ENCODE measurements around the gene CCRL2. TPM values are rescaled to one million over a fixed set of nuclear protein-coding genes. Genes with fewer than 3 reads are reported as not detected.

The CCRL2 gene
- total RNA-seq, 1 experiment from 2014 or later: not detected

GRCh38 chr3:46440531-46441294 is 33.7 kb downstream of the CCRL2 start:
- peaks cover 4% of the 10 kb centered on the region; the same call in 1 of the 2 replicates for H3K4me1 ChIP-seq (ENCODE audit: insufficient read depth, low read length)
- H2BK5ac ChIP-seq (ENCODE audit: insufficient read length, low read length): no peak overlapping the region
- Mint-ChIP-seq H3K36me3 (ENCODE audit: insufficient read depth in 1 of 3, low read depth in 3 of 3) (no peaks in the 10 kb centered on the region; a peak in 1 of 7 replicates), H3K9me3 (no peaks in the 10 kb centered on the region), H3K4me3 (no peak overlapping the region), H3K27me3 (ENCODE audit: low read depth) (no peaks in the 10 kb centered on the region), H3K4me1 (peaks cover 9 to 12% of the 10 kb centered on the region in 2 experiments), H3K27ac (no peak overlapping the region)
- H4K91ac ChIP-seq (ENCODE audit: insufficient read length, low read depth, low read length): no peak overlapping the region
- no peak overlapping the region for H3T11ph ChIP-seq (ENCODE audit: low read length)
- no peak overlapping the region for H3K18ac ChIP-seq (ENCODE audit: insufficient read length, low read depth, low read length)
- H3K27me3 ChIP-seq (ENCODE audit: insufficient read depth, low read length): no peaks in the 10 kb centered on the region
- no peaks in the 10 kb centered on the region for H3K23me2 ChIP-seq (ENCODE audit: insufficient read length, low read depth, low read length, poor library complexity, severe bottlenecking)
- no peak overlapping the region for H2AK5ac ChIP-seq (ENCODE audit: insufficient read length, low read length)
- H2BK12ac ChIP-seq (ENCODE audit: insufficient read length, low read depth, low read length): no peak overlapping the region
- H4K8ac ChIP-seq (replicated peaks; ENCODE audit: insufficient read length, low read depth, low read length): no peak overlapping the region
- H2AFZ ChIP-seq (ENCODE audit: low read length): no peak overlapping the region
- no peak overlapping the region for H3K4me2 ChIP-seq (ENCODE audit: insufficient read depth, insufficient read length, low read length)
- H3K56ac ChIP-seq (ENCODE audit: insufficient read length, low read depth, low read length): no peak overlapping the region
- no peak overlapping the region for H4K5ac ChIP-seq (ENCODE audit: insufficient read length, low read depth, low read length)
- no peak overlapping the region for H2BK120ac ChIP-seq (ENCODE audit: low read depth, low read length, poor library complexity, severe bottlenecking)
- no peak for DNase-seq
- H3K14ac ChIP-seq (ENCODE audit: insufficient read depth, low read length): no peak overlapping the region
- H3K27ac ChIP-seq (ENCODE audit: insufficient read length, low read depth, low read length): no peak overlapping the region
- H4K20me1 ChIP-seq (ENCODE audit: control insufficient read depth, insufficient read depth, insufficient read length): no peaks in the 10 kb centered on the region
- TF ChIP-seq CTCF (conservative IDR thresholded peaks at IDR 0.05): no peak
- H2BK15ac ChIP-seq (ENCODE audit: low read depth, low read length): no peak overlapping the region
- no peaks in the 10 kb centered on the region for H3K79me2 ChIP-seq (ENCODE audit: insufficient read depth, low read length)
- no peaks in the 10 kb centered on the region for H3K9me3 ChIP-seq (ENCODE audit: control insufficient read depth, low read depth, low read length)
- H3K9ac ChIP-seq (ENCODE audit: extremely low read depth, insufficient read length, low read length): no peak overlapping the region
- H3K4ac ChIP-seq (ENCODE audit: low read depth, low read length): no peak overlapping the region
- no CpG with 5 or more reads among the region's 4 CpGs for WGBS (ENCODE audit: extremely low coverage, insufficient read length, low lambda C conversion rate)
- no peak overlapping the region for H2BK20ac ChIP-seq (ENCODE audit: low read depth, low read length, poor library complexity, severe bottlenecking)
- no peak overlapping the region for H3K23ac ChIP-seq (ENCODE audit: insufficient read length, low read depth, low read length)
- H3K79me1 ChIP-seq (ENCODE audit: insufficient read depth, low read depth, low read length, poor library complexity, severe bottlenecking): no peaks in the 10 kb centered on the region

All from H9 (cell line).